Measurements from ENCODE around the gene LGR4.

DNA sequence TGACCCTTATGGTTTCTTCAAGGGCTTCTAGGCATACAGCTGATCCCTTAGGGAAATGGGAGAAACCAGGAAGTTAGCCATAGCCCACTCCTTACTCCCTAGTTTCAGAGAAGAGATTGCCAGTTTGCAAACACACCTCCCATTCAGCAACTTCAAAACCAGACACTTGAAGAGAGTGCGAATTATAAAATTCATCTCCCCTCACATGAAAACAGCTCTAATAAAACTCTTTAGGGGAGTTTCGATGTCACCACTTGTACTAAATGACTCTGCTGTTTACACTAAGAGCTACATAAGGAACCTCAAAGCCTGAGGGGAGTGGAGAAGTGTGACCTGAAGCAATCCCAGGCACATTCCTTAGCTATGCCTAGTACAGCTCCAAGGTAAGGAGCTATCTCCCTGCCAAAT, 8.3 kb downstream of the LGR4 start:
- TF ChIP-seq POLR2A (IDR thresholded peaks at IDR 0.05) (no peak), POLR2AphosphoS5 (IDR thresholded peaks at IDR 0.05) (no peak)
- TF ChIP-seq, protein P1, sequence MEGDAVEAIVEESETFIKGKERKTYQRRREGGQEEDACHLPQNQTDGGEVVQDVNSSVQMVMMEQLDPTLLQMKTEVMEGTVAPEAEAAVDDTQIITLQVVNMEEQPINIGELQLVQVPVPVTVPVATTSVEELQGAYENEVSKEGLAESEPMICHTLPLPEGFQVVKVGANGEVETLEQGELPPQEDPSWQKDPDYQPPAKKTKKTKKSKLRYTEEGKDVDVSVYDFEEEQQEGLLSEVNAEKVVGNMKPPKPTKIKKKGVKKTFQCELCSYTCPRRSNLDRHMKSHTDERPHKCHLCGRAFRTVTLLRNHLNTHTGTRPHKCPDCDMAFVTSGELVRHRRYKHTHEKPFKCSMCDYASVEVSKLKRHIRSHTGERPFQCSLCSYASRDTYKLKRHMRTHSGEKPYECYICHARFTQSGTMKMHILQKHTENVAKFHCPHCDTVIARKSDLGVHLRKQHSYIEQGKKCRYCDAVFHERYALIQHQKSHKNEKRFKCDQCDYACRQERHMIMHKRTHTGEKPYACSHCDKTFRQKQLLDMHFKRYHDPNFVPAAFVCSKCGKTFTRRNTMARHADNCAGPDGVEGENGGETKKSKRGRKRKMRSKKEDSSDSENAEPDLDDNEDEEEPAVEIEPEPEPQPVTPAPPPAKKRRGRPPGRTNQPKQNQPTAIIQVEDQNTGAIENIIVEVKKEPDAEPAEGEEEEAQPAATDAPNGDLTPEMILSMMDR (IDR thresholded peaks at IDR 0.05 in 8 of 11, conservative IDR thresholded peaks at IDR 0.05 in 3 of 11) = no peak
